SK-N-MC (cell line): ENCODE results near the gene ASTL.

Experiments
- DNase-seq: peaks from one replicate; pipeline ENCODE4 v3.0.0-alpha.2; 2011; ENCODE audit warnings: low read depth, low spot score
- H3K27ac ChIP-seq: fragments of 200-600 bp; sonication (generic); 2 replicates; pipeline ENCODE4 v1.5.1; 2016; ENCODE audit warnings: mixed run types
- H3K36me3 ChIP-seq: fragments of 200-600 bp; sonication (generic); 2 replicates; pipeline ENCODE4 v1.6.1; 2017; ENCODE audit warnings: antibody characterized with exemption, low read length, mixed read lengths; ENCODE audit not compliant: insufficient read depth
- H3K4me3 ChIP-seq: fragments of 200-600 bp; sonication (generic); 2 replicates; pipeline ENCODE4 v1.5.1; 2016
- H3K9ac ChIP-seq: fragments of 200-600 bp; sonication (generic); 2 replicates; pipeline ENCODE4 v1.8.0; 2017; ENCODE audit warnings: mixed run types, mixed read lengths; ENCODE audit not compliant: insufficient read length
- H3K9me3 ChIP-seq: fragments of 200-600 bp; sonication (generic); 2 replicates; pipeline ENCODE4 v1.6.1; 2017; ENCODE audit warnings: low read depth, mild to moderate bottlenecking, antibody characterized with exemption, low read length, moderate library complexity, mixed read lengths
- EZH2 ChIP-seq: fragments of 200-600 bp; sonication (generic); IDR thresholded peaks from one replicate; pipeline ENCODE4 v1.6.1; 2017; ENCODE audit warnings: antibody characterized with exemption
- FOXP2 ChIP-seq: optimal IDR thresholded peaks from 2 replicates; pipeline ENCODE3; 2011; ENCODE audit warnings: mild to moderate bottlenecking, moderate library complexity; ENCODE audit not compliant: insufficient read depth; ENCODE audit errors: extremely low read length, control extremely low read depth
- POLR2AphosphoS5 ChIP-seq: IDR thresholded peaks from 2 replicates; pipeline ENCODE4 v1.6.1; 2012; ENCODE audit warnings: mild to moderate bottlenecking, low read depth, low read length, borderline replicate concordance

ASTL gene

GRCh38 chr2:96097441-96097840, 40.9 kb downstream of the ASTL start:
- no peaks in the 10 kb centered on the region for H3K36me3 ChIP-seq
- TF ChIP-seq EZH2 (no peak), FOXP2 (no peak), POLR2AphosphoS5 (no peak)
- H3K9ac ChIP-seq, result no peak overlapping the region
- DNase-seq, result no peak
- H3K9me3 ChIP-seq, result no peaks in the 10 kb centered on the region
- no peak overlapping the region for H3K4me3 ChIP-seq
- no peak overlapping the region for H3K27ac ChIP-seq

GRCh38 chr2:96095116-96095636, 43.1 kb downstream of the ASTL start:
- Histone ChIP-seq H3K4me3 (no peak overlapping the region), H3K9ac (no peak overlapping the region), H3K36me3 (no peaks in the 10 kb centered on the region), H3K27ac (no peak overlapping the region), H3K9me3 (no peaks in the 10 kb centered on the region)
- TF ChIP-seq EZH2 (no peak), FOXP2 (no peak), POLR2AphosphoS5 (no peak)
- DNase-seq, result no peak

- no peak for DNase-seq
- Histone ChIP-seq H3K9ac (no peak overlapping the region), H3K36me3 (no peaks in the 10 kb centered on the region), H3K9me3 (no peaks in the 10 kb centered on the region), H3K4me3 (no peak overlapping the region), H3K27ac (no peak overlapping the region)
- TF ChIP-seq POLR2AphosphoS5 (no peak), EZH2 (no peak), FOXP2 (no peak)
Measured at GRCh38 chr2:96093528-96093927, 44.8 kb downstream of the ASTL start.

- H3K36me3 ChIP-seq, result no peaks in the 10 kb centered on the region
- no peak overlapping the region for H3K4me3 ChIP-seq
- no peak for DNase-seq
- no peaks in the 10 kb centered on the region for H3K9me3 ChIP-seq
- H3K9ac ChIP-seq, result no peak overlapping the region
- no peak for TF ChIP-seq FOXP2
- TF ChIP-seq EZH2, result no peak
- no peak for TF ChIP-seq POLR2AphosphoS5
- no peak overlapping the region for H3K27ac ChIP-seq
Measured at GRCh38 chr2:96092951-96093350, 45.4 kb downstream of the ASTL start.

GRCh38 chr2:96092573-96092877, 45.8 kb downstream of the ASTL start:
- no peak overlapping the region for H3K4me3 ChIP-seq
- H3K36me3 ChIP-seq, result no peaks in the 10 kb centered on the region
- H3K27ac ChIP-seq, result no peak overlapping the region
- no peak overlapping the region for H3K9ac ChIP-seq
- no peak for TF ChIP-seq EZH2
- H3K9me3 ChIP-seq, result no peaks in the 10 kb centered on the region
- no peak for DNase-seq

GRCh38 chr2:96091711-96092572, 46.4 kb downstream of the ASTL start:
- DNase-seq, result no peak
- TF ChIP-seq EZH2 (no peak), FOXP2 (no peak), POLR2AphosphoS5 (no peak)
- H3K4me3 ChIP-seq, result no peak overlapping the region
- H3K36me3 ChIP-seq, result no peaks in the 10 kb centered on the region
- no peak overlapping the region for H3K27ac ChIP-seq
- no peak overlapping the region for H3K9ac ChIP-seq
- no peaks in the 10 kb centered on the region for H3K9me3 ChIP-seq

GRCh38 chr2:96091141-96091710, 47.1 kb downstream of the ASTL start:
- no peaks in the 10 kb centered on the region for H3K36me3 ChIP-seq
- H3K4me3 ChIP-seq, result no peak overlapping the region
- DNase-seq, result no peak
- TF ChIP-seq FOXP2 (no peak), EZH2 (no peak), POLR2AphosphoS5 (no peak)
- H3K9me3 ChIP-seq, result no peaks in the 10 kb centered on the region
- H3K27ac ChIP-seq, result no peak overlapping the region
- H3K9ac ChIP-seq, result no peak overlapping the region

- TF ChIP-seq EZH2 (no peak), FOXP2 (no peak), POLR2AphosphoS5 (no peak)
- Histone ChIP-seq H3K9ac (no peak overlapping the region), H3K27ac (no peak overlapping the region), H3K9me3 (no peaks in the 10 kb centered on the region), H3K36me3 (no peaks in the 10 kb centered on the region), H3K4me3 (no peak overlapping the region)
- no peak for DNase-seq
Measured at GRCh38 chr2:96090196-96090926, 47.9 kb downstream of the ASTL start.
